Effector memory CD4-positive, alpha-beta T cell (primary cell): ENCODE results near the gene G6PC2.
"Not testable (repeated sequence)": the region's sequence is repeated elsewhere in the genome, so short reads cannot be mapped to it uniquely, and the experiment has no call there.

Experiments used
- DNase-seq, 3 donors: peaks; one replicate each; pipeline ENCODE4 v3.0.0-alpha.2; 2020
- H3K27ac ChIP-seq: 2 replicates; pipeline ENCODE4 v1.7.0; 2013; ENCODE audit warnings: mild to moderate bottlenecking, low read length, moderate library complexity; ENCODE audit not compliant: insufficient read depth, poor library complexity, severe bottlenecking
- H3K27me3 ChIP-seq: replicated peaks from 2 replicates; pipeline ENCODE4 v1.7.0; 2013; ENCODE audit warnings: mild to moderate bottlenecking, low read length; ENCODE audit not compliant: insufficient read depth, control insufficient read depth, poor library complexity, severe bottlenecking
- H3K36me3 ChIP-seq: 2 replicates; pipeline ENCODE4 v1.7.0; 2013; ENCODE audit warnings: mild to moderate bottlenecking, low read length, moderate library complexity; ENCODE audit not compliant: control insufficient read depth, insufficient read depth
- H3K4me1 ChIP-seq: 2 replicates; pipeline ENCODE4 v1.7.0; 2013; ENCODE audit warnings: low read length, mild to moderate bottlenecking; ENCODE audit not compliant: control insufficient read depth, insufficient read depth, poor library complexity, severe bottlenecking
- H3K4me3 ChIP-seq: 2 replicates; pipeline ENCODE4 v1.7.0; 2013; ENCODE audit warnings: low read length, low read depth, mild to moderate bottlenecking; ENCODE audit not compliant: insufficient read depth, poor library complexity, severe bottlenecking
- H3K9me3 ChIP-seq: 2 replicates; pipeline ENCODE4 v1.7.0; 2013; ENCODE audit warnings: mild to moderate bottlenecking, low read length, moderate library complexity; ENCODE audit not compliant: control insufficient read depth
- total RNA-seq, 3 donors: gene quantifications; one replicate each; lab custom pipeline; 2026; lab: John Stamatoyannopoulos, UW

The G6PC2 gene, protein sequence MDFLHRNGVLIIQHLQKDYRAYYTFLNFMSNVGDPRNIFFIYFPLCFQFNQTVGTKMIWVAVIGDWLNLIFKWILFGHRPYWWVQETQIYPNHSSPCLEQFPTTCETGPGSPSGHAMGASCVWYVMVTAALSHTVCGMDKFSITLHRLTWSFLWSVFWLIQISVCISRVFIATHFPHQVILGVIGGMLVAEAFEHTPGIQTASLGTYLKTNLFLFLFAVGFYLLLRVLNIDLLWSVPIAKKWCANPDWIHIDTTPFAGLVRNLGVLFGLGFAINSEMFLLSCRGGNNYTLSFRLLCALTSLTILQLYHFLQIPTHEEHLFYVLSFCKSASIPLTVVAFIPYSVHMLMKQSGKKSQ
- 0 reads per million in 3 donors for total RNA-seq

DNA sequence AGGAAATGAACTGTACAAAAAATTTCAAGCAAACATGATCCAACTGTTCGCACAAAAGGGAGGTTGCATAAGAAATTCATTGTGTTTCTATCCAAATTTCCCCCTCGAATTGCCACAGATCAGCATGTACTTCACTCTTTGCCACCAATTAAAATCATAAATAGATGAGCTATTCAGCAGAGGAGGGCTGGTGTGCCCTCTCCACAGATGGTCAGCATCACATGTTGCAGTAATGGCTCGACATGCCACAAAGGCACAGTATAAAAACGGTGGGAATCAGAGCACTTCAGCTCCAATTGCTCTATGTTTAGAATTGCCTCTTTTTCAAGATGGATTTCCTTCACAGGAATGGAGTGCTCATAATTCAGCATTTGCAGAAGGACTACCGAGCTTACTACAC is at the start of gene G6PC2:
Gene G6PC2 (plus strand): TSS at position 289 of the 400 bp plus-strand sequence. CDS start 41 bp downstream, at position 330.
- Histone ChIP-seq H3K27me3 (no peaks in the 10 kb centered on the region), H3K27ac (no peak within 1 kb of the TSS), H3K4me1 (no peaks in the 10 kb centered on the region), H3K9me3 (no peaks in the 10 kb centered on the region), H3K36me3 (no peaks in the 10 kb centered on the region), H3K4me3 (no peak within 1 kb of the TSS)
- no peak for DNase-seq

DNA sequence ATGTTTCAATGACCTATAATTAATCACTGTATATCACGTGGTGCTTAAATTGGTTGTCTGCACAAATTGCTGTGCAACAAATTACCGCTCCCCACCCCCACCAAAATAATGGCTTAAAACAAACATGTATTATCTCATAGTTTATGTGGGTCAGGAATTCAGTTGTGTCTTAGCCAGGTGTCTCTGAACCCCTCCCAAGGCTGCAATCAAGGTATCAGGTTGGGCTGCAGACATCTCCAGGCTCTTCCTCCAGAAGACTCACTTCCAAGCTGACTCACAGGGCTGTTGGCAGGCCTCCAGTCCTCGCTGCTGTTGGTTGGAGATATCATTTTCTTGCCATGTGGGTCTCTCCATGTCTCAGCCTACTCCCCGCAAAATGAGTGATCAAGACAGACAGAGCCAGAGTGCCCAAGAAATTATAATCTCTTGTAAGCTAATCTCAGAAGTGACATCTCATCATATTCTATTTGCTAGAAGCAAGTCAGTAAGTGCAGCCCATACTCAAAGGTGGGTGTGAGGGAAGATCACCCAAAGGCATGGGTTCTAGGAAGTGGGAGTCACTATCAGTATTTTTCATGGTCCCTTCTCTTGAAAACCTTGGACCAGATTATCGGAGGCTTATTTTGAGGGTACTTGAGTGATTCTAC is 49.3 kb upstream of the G6PC2 start:
- H3K9me3 ChIP-seq: no peaks in the 10 kb centered on the region
- H3K4me1 ChIP-seq: no peaks in the 10 kb centered on the region
- H3K36me3 ChIP-seq: no peaks in the 10 kb centered on the region
- H3K4me3 ChIP-seq: no peak overlapping the region
- no peak for DNase-seq
- no peaks in the 10 kb centered on the region for H3K27me3 ChIP-seq
- H3K27ac ChIP-seq: no peak overlapping the region

DNA sequence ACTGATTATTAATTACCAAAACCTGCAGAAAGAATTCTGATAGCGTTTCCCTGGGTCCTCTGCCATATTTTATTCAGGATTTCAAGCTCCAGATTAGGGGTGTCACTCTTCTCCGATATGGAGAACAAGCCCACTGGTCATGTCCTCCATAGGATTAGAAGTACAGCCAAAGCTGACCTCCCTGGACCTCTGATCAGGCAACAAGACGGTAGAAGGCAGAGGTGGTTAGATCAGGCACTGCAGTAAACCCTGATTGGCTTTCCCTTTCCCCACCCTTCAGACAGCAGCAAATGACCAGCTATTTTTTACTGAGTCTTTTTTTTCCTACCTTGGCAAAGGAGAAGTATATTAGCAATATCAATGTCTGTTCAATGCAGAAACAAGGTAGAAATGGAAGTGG is 48.6 kb upstream of the G6PC2 start:
- H3K27me3 ChIP-seq: no peaks in the 10 kb centered on the region
- no peak for DNase-seq
- no peaks in the 10 kb centered on the region for H3K4me1 ChIP-seq
- no peak overlapping the region for H3K4me3 ChIP-seq
- H3K27ac ChIP-seq: no peak overlapping the region
- H3K9me3 ChIP-seq: no peaks in the 10 kb centered on the region
- H3K36me3 ChIP-seq: no peaks in the 10 kb centered on the region

DNA sequence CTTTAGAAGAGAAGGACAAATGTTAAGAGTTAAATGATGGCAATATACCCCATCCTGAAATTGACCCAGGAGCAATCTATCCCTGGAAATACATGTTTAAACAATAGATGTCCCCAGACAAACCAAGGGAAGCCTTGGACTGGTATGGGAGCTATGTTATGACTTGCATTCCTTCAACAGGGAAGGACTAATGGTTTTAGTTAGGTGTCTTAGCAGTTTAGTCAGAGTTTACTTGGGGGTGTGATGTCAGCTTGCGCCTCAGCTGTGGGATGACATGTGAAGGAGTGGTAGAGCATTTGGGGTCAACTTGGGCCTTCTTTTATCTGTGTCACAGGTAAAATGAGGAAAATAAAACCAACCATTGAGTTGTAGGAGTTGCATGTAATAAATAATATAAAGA is 47.6 kb upstream of the G6PC2 start:
- H3K9me3 ChIP-seq: no peaks in the 10 kb centered on the region
- H3K27ac ChIP-seq: no peak overlapping the region
- H3K27me3 ChIP-seq: no peaks in the 10 kb centered on the region
- no peak for DNase-seq
- H3K4me3 ChIP-seq: no peak overlapping the region
- no peaks in the 10 kb centered on the region for H3K36me3 ChIP-seq
- no peaks in the 10 kb centered on the region for H3K4me1 ChIP-seq

DNA sequence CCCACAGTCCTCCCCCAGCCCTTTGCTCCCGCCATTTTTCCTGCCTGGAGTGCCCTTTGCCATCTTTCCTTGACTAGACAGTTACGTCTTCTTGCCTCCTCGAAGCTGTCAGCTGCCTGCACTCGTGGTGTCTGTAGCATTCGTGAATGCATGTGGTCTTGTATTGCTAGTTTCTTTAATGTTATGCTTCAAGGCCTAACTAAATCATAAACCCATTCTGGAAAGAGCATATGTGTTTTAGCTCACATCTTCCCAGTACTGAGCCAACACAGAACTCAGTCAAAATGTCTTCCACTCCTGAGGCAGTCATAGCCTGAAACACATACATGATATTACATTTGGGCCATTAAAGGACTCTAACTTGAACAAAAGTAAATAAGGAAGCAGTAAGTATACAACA is 46.4 kb upstream of the G6PC2 start:
- H3K4me3 ChIP-seq: no peak overlapping the region
- H3K36me3 ChIP-seq: no peaks in the 10 kb centered on the region
- no peaks in the 10 kb centered on the region for H3K9me3 ChIP-seq
- H3K27me3 ChIP-seq: no peaks in the 10 kb centered on the region
- no peak overlapping the region for H3K27ac ChIP-seq
- H3K4me1 ChIP-seq: no peaks in the 10 kb centered on the region
- no peak for DNase-seq

DNA sequence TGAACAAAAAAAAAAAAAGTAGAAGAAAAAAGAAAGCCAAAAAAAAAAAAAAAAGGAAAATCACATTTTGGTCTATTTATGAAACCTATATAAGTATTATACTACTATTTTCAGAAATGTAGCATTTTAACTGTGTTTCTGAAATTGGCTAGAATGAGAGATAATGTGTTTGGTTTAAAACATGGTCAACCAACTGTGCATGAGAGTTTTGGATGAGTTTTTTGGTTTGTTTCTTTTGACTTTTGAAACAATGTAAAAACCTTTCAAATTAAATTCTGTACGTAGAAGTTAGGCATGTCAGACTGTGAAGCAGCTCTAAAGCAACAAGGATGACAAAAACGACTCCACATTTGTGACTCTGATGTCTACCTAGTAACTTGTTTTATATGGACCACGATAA is 45.5 kb upstream of the G6PC2 start:
- H3K27me3 ChIP-seq: no peaks in the 10 kb centered on the region
- DNase-seq: no peak
- H3K9me3 ChIP-seq: no peaks in the 10 kb centered on the region
- H3K27ac ChIP-seq: no peak overlapping the region
- no peaks in the 10 kb centered on the region for H3K4me1 ChIP-seq
- no peaks in the 10 kb centered on the region for H3K36me3 ChIP-seq
- H3K4me3 ChIP-seq: no peak overlapping the region

DNA sequence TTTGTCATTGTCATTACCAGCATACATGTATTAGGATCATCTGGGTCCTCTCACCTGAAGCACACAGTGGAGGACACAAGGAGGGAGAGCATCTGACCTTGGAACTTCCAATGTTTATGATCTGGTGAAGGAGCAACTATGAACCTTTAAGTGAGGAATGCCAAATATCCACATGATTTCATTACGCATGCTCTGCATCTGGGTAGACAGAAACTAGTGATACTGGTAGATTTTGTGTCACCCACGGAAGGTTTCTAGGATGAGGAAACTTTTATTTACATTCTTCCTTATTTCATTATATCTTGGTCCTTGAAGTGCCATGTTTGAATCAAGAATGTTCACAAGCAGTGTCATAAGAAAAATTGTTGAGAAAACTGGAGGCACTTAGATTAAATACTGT is 42.9 kb upstream of the G6PC2 start:
- DNase-seq: no peak
- Histone ChIP-seq H3K27me3 (no peaks in the 10 kb centered on the region), H3K27ac (no peak overlapping the region), H3K4me1 (no peaks in the 10 kb centered on the region), H3K9me3 (no peaks in the 10 kb centered on the region), H3K36me3 (no peaks in the 10 kb centered on the region), H3K4me3 (no peak overlapping the region)

DNA sequence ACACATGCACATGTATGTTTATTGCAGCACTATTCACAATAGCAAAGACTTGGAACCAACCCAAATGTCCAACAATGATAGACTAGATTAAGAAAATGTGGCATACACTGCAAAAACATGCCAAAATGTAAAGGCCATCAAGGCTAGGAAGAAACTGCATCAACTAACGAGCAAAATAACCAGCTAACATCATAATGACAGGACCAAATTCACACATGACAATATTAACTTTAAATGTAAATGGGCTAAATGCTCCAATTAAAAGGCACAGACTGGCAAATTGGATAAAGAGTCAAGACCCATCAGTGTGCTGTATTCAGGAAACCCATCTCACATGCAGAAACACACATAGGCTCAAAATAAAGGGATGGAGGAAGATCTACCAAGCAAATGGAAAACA is 33.9 kb upstream of the G6PC2 start:
- H3K9me3 ChIP-seq, H3K27ac ChIP-seq, H3K36me3 ChIP-seq, H3K27me3 ChIP-seq, H3K4me3 ChIP-seq, H3K4me1 ChIP-seq, DNase-seq: not testable (repeated sequence)

DNA sequence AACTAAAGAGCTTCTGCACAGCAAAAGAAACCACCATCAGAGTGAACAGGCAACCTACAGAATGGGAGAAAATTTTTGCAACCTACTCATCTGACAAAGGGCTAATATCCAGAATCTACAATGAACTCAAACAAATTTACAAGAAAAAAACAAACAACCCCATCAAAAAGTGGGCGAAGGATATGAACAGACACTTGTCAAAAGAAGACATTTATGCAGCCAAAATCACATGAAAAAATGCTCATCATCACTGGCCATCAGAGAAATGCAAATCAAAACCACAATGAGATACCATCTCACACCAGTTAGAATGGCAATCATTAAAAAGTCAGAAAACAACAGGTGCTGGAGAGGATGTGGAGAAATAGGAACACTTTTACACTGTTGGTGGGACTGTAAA is 30.7 kb upstream of the G6PC2 start:
- not testable (repeated sequence) for H3K27me3 ChIP-seq, H3K4me3 ChIP-seq, H3K27ac ChIP-seq, H3K9me3 ChIP-seq, H3K36me3 ChIP-seq, DNase-seq, H3K4me1 ChIP-seq

DNA sequence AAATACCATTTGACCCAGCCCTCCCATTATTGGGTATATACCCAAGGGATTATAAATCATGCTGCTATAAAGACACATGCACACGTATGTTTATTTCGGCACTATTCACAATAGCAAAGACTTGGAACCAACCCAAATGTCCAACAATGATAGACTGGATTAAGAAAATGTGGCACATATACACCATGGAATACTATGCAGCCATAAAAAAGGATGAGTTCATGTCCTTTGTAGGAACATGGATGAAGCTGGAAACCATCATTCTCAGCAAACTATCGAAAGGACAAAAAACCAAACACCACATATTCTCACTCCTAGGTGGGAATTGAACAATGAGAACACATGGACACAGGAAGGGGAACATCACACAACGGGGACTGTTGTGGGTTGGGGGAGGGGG is 30.3 kb upstream of the G6PC2 start:
- not testable (repeated sequence) for H3K4me3 ChIP-seq, H3K9me3 ChIP-seq, DNase-seq, H3K27me3 ChIP-seq, H3K36me3 ChIP-seq, H3K27ac ChIP-seq, H3K4me1 ChIP-seq
